Measurements from ENCODE around the gene BRK1.

BRK1 gene

GRCh38 chr3:10140996-10141546 lies 25.6 kb downstream of the BRK1 start:
- Histone ChIP-seq H3K4me1 (peaks cover 5% of the 10 kb centered on the region), H3K4me3 (ENCODE audit: low read depth, low read length) (peak overlapping the region; percentile 68)

GRCh38 chr3:10142707-10143560 lies 27.5 kb downstream of the BRK1 start:
- Histone ChIP-seq H3K27ac (no peak overlapping the region), H3K9me3 (ENCODE audit: control insufficient read depth, low read length) (no peaks in the 10 kb centered on the region), H3K79me2 (peaks cover 8% of the 10 kb centered on the region), H3K27me3 (ENCODE audit: control insufficient read depth, insufficient read depth, low read length) (no peaks in the 10 kb centered on the region), H3K9ac (no peak overlapping the region), H3K36me3 (ENCODE audit: control insufficient read depth, insufficient read depth, low read length) (no peaks in the 10 kb centered on the region), H3K4me1 (peaks cover 5% of the 10 kb centered on the region), H2AFZ (no peak overlapping the region), H3K4me2 (ENCODE audit: low read length) (peak overlapping the region; percentile 63), H3K4me3 (ENCODE audit: low read depth, low read length) (peak overlapping the region; percentile 68)
- no peak for TF ChIP-seq CTCF (IDR thresholded peaks at IDR 0.05)

More at GRCh38 chr3:10140996-10141546, 25.6 kb downstream of the BRK1 start:
- Histone ChIP-seq H3K27ac (peak overlapping the region; percentile 81), H3K4me2 (ENCODE audit: low read length) (peak overlapping the region; percentile 29), H3K9ac (no peak overlapping the region), H2AFZ (peak overlapping the region; percentile 86), H3K27me3 (ENCODE audit: control insufficient read depth, insufficient read depth, low read length) (no peaks in the 10 kb centered on the region), H3K36me3 (ENCODE audit: control insufficient read depth, insufficient read depth, low read length) (no peaks in the 10 kb centered on the region), H3K79me2 (peaks cover 8% of the 10 kb centered on the region), H3K9me3 (ENCODE audit: control insufficient read depth, low read length) (no peaks in the 10 kb centered on the region)
- TF ChIP-seq CTCF (IDR thresholded peaks at IDR 0.05), result no peak

- no peaks in the 10 kb centered on the region for H3K27me3 ChIP-seq (ENCODE audit: control insufficient read depth, insufficient read depth, low read length)
- peaks cover 8% of the 10 kb centered on the region for H3K79me2 ChIP-seq
- H3K9me3 ChIP-seq (ENCODE audit: control insufficient read depth, low read length), result no peaks in the 10 kb centered on the region
- H3K9ac ChIP-seq, result no peak overlapping the region
- no peak overlapping the region for H3K27ac ChIP-seq
- no peak overlapping the region for H2AFZ ChIP-seq
- H3K4me1 ChIP-seq, result peaks cover 5% of the 10 kb centered on the region
- H3K4me3 ChIP-seq (ENCODE audit: low read depth, low read length), result no peak overlapping the region
- TF ChIP-seq CTCF (IDR thresholded peaks at IDR 0.05), result no peak
- no peak overlapping the region for H3K4me2 ChIP-seq (ENCODE audit: low read length)
- no peaks in the 10 kb centered on the region for H3K36me3 ChIP-seq (ENCODE audit: control insufficient read depth, insufficient read depth, low read length)
Measured at GRCh38 chr3:10145685-10146084, 30.2 kb downstream of the BRK1 start.

- Histone ChIP-seq H3K36me3 (ENCODE audit: control insufficient read depth, insufficient read depth, low read length) (no peaks in the 10 kb centered on the region), H3K9ac (no peak overlapping the region), H3K4me2 (ENCODE audit: low read length) (no peak overlapping the region), H2AFZ (no peak overlapping the region), H3K27ac (no peak overlapping the region), H3K79me2 (no peaks in the 10 kb centered on the region), H3K4me1 (no peaks in the 10 kb centered on the region), H3K4me3 (ENCODE audit: low read depth, low read length) (no peak overlapping the region), H3K27me3 (ENCODE audit: control insufficient read depth, insufficient read depth, low read length) (no peaks in the 10 kb centered on the region), H3K9me3 (ENCODE audit: control insufficient read depth, low read length) (no peaks in the 10 kb centered on the region)
- TF ChIP-seq CTCF (IDR thresholded peaks at IDR 0.05), result no peak
Measured at GRCh38 chr3:10149226-10149625, 33.8 kb downstream of the BRK1 start.

All from parathyroid adenoma (tissue), 2 donors.